ENCODE measurements around the gene GRM4.
A peak's percentile ranks its signal among the peaks of the same experiment; 100 is the strongest.

GRCh38 chr6:34046617-34047016, 99.3 kb downstream of the GRM4 start:
- 0 out of 2 replicates have a peak, but pooled peaks have one; percentile 23 for TF ChIP-seq GATA2 (IDR thresholded peaks at IDR 0.05; ENCODE audit: low read depth, low read length)
- no peak for TF ChIP-seq GATA3 (IDR thresholded peaks at IDR 0.05; ENCODE audit: low read depth, low read length)
